Left ventricle myocardium inferior (tissue), 1 donor: Measurements from ENCODE around the gene TUBGCP5. TPM values are rescaled to one million over a fixed set of nuclear protein-coding genes. Genes with fewer than 3 reads are reported as not detected.
"Not testable (repeated sequence)": the region's sequence is repeated elsewhere in the genome, so short reads cannot be mapped to it uniquely, and the experiment has no call there.

ENCODE experiments used
- DNase-seq: peaks from one replicate; pipeline ENCODE4 v3.0.0-alpha.2; 2020
- H3K27ac ChIP-seq: fragments of 200-600 bp; replicated peaks from 2 replicates; pipeline ENCODE4 v1.8.0; 2021
- H3K27me3 ChIP-seq: fragments of 200-600 bp; 2 replicates; pipeline ENCODE4 v1.8.0; 2021; ENCODE audit warnings: low read depth
- H3K36me3 ChIP-seq: fragments of 200-600 bp; 2 replicates; pipeline ENCODE4 v1.8.0; 2021
- H3K4me1 ChIP-seq: fragments of 200-600 bp; 2 replicates; pipeline ENCODE4 v1.8.0; 2021
- H3K4me3 ChIP-seq: fragments of 200-600 bp; 2 replicates; pipeline ENCODE4 v1.8.0; 2021; ENCODE audit warnings: mild to moderate bottlenecking, moderate library complexity
- H3K9me3 ChIP-seq: fragments of 200-600 bp; replicated peaks from 2 replicates; pipeline ENCODE4 v1.8.0; 2021
- CTCF ChIP-seq: fragments of 200-600 bp; IDR thresholded peaks from 2 replicates; pipeline ENCODE4 v1.8.0; 2021; ENCODE audit warnings: antibody characterized with exemption, mild to moderate bottlenecking, borderline replicate concordance
- intact Hi-C: fragments of 100-400 bp; cut with micrococcal nuclease; formaldehyde crosslinking; loops from one replicate; pipeline ENCODE4 v1.11.0; 2022
- total RNA-seq: library from RNA; stranded (reverse); fragmentation: NEBNext Ultra II Directional; extraction: Animal tissue kit (Norgen Biotek cat#: 25700); gene quantifications from one replicate; pipeline ENCODE4 v1.2.1, GENCODE V29; 2021
- donor health status: DM: no; HTN: yes; CAD: no; lungs with severe emphysema.

The TUBGCP5 gene
- total RNA-seq, 1 donor from 2014 or later, result 11.3 TPM

GRCh38 chr15:23013681-23014080, 25.7 kb downstream of the TUBGCP5 start:
- H3K4me3 ChIP-seq, result no peak overlapping the region
- DNase-seq, result no peak
- H3K36me3 ChIP-seq, result peaks cover 96% of the 10 kb centered on the region
- H3K9me3 ChIP-seq, result no peaks in the 10 kb centered on the region
- H3K27me3 ChIP-seq, result no peaks in the 10 kb centered on the region
- H3K4me1 ChIP-seq, result no peaks in the 10 kb centered on the region
- no peak for TF ChIP-seq CTCF
- intact Hi-C loops, result no loop called here
- H3K27ac ChIP-seq, result no peak overlapping the region

GRCh38 chr15:23012616-23013015, 26.8 kb downstream of the TUBGCP5 start:
- H3K36me3 ChIP-seq, result peaks cover 96% of the 10 kb centered on the region
- DNase-seq, H3K27ac ChIP-seq, H3K4me3 ChIP-seq, intact Hi-C loops, H3K4me1 ChIP-seq, H3K27me3 ChIP-seq, H3K9me3 ChIP-seq: not testable (repeated sequence)

- H3K27ac ChIP-seq, result no peak overlapping the region
- H3K4me1 ChIP-seq, result no peaks in the 10 kb centered on the region
- no peaks in the 10 kb centered on the region for H3K9me3 ChIP-seq
- no peaks in the 10 kb centered on the region for H3K27me3 ChIP-seq
- H3K4me3 ChIP-seq, result no peak overlapping the region
- no peak for TF ChIP-seq CTCF
- peaks cover 89% of the 10 kb centered on the region for H3K36me3 ChIP-seq
- intact Hi-C loops, result no loop called here
- no peak for DNase-seq
These were observed 35.6 kb downstream of the TUBGCP5 start for GRCh38 chr15:23003736-23004135.

GRCh38 chr15:23002920-23003319, 36.4 kb downstream of the TUBGCP5 start:
- DNase-seq, result peak; percentile 35
- no peak for TF ChIP-seq CTCF
- H3K4me1 ChIP-seq, result no peaks in the 10 kb centered on the region

GRCh38 chr15:22995795-22996194, 43.6 kb downstream of the TUBGCP5 start:
- peaks cover 53% of the 10 kb centered on the region for H3K36me3 ChIP-seq
- TF ChIP-seq CTCF, result no peak
- H3K27me3 ChIP-seq, result no peaks in the 10 kb centered on the region
- H3K27ac ChIP-seq, result no peak overlapping the region
- no peaks in the 10 kb centered on the region for H3K4me1 ChIP-seq
- intact Hi-C loops, result no loop called here
- DNase-seq, result no peak
- no peaks in the 10 kb centered on the region for H3K9me3 ChIP-seq
- no peak overlapping the region for H3K4me3 ChIP-seq

More at GRCh38 chr15:23002920-23003319, 36.4 kb downstream of the TUBGCP5 start:
- Histone ChIP-seq H3K9me3 (no peaks in the 10 kb centered on the region), H3K4me3 (no peak overlapping the region), H3K27me3 (no peaks in the 10 kb centered on the region), H3K36me3 (peaks cover 84% of the 10 kb centered on the region), H3K27ac (no peak overlapping the region)
- intact Hi-C loops, result no loop called here

- H3K27ac ChIP-seq, result no peak overlapping the region
- H3K4me3 ChIP-seq, result no peak overlapping the region
- no peak for DNase-seq
- intact Hi-C loops, result no loop called here
- peaks cover 25% of the 10 kb centered on the region for H3K36me3 ChIP-seq
- no peaks in the 10 kb centered on the region for H3K9me3 ChIP-seq
- no peaks in the 10 kb centered on the region for H3K4me1 ChIP-seq
- no peaks in the 10 kb centered on the region for H3K27me3 ChIP-seq
- TF ChIP-seq CTCF, result no peak
These were observed 47.4 kb downstream of the TUBGCP5 start for GRCh38 chr15:22992024-22992326.
